OCI-LY3 (cell line): ENCODE data around the gene CREB3L2.

Source experiments
- EZH2phosphoT487 ChIP-seq: fragments of 200-600 bp; shearing (Covaris generic); IDR thresholded peaks from 2 replicates; pipeline ENCODE4 v1.6.1; 2018; ENCODE audit warnings: antibody characterized with exemption, mixed run types, low read depth
- TF ChIP-seq, protein P1 (sequence below): fragments of 200-600, 300-600 bp; sonication (generic); IDR thresholded peaks from 2 replicates; pipeline ENCODE4 v1.5.1; 2014; ENCODE audit warnings: antibody characterized with exemption, low read length, low read depth

DNA sequence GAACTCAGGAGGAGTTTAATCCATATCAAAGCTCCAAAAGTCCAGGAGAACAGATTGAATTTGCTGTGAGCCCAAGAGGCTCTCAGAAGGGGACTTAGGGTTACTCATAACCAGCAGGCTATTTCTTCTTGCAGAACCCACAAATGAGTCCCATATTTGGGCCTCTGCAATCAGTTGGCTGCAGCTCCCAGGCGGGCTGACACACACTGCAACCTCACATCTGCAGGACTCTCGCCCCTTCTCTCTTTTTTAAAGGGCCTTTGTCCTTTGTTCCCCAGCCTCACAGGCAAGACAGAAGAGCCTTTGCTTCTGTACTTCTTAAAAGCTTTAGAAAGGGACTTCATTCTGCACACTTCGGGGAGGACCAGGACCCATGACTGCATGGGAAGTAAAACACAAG is 26.7 kb downstream of the CREB3L2 start:
- TF ChIP-seq, protein P1, sequence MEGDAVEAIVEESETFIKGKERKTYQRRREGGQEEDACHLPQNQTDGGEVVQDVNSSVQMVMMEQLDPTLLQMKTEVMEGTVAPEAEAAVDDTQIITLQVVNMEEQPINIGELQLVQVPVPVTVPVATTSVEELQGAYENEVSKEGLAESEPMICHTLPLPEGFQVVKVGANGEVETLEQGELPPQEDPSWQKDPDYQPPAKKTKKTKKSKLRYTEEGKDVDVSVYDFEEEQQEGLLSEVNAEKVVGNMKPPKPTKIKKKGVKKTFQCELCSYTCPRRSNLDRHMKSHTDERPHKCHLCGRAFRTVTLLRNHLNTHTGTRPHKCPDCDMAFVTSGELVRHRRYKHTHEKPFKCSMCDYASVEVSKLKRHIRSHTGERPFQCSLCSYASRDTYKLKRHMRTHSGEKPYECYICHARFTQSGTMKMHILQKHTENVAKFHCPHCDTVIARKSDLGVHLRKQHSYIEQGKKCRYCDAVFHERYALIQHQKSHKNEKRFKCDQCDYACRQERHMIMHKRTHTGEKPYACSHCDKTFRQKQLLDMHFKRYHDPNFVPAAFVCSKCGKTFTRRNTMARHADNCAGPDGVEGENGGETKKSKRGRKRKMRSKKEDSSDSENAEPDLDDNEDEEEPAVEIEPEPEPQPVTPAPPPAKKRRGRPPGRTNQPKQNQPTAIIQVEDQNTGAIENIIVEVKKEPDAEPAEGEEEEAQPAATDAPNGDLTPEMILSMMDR, result no peak
- TF ChIP-seq EZH2phosphoT487, result no peak
